ENCODE results near the gene S100A16. TPM values are rescaled to one million over a fixed set of nuclear protein-coding genes. Genes with fewer than 3 reads are reported as not detected.

Gene S100A16
- total RNA-seq, 3 donors from 2014 or later (not counting 1 experiment from before 2014, with no cell fraction given): not detected

GRCh38 chr1:153573351-153573750 lies 39.6 kb downstream of the S100A16 start:
- Mint-ChIP-seq H3K4me3 (no peak overlapping the region), H3K9me3 (no peaks in the 10 kb centered on the region), H3K27ac (no peak overlapping the region), H3K36me3 (no peaks in the 10 kb centered on the region), H3K27me3 (ENCODE audit: low read depth in 2 of 2) (peaks cover 18 to 23% of the 10 kb centered on the region in 2 donors), H3K4me1 (peaks cover 5 to 6% of the 10 kb centered on the region in 2 donors)
- H3K4me1 ChIP-seq (ENCODE audit: control insufficient read depth, insufficient read depth, low read length): peaks cover 5% of the 10 kb centered on the region
- intact Hi-C loops (cut with micrococcal nuclease): no loop called here
- ATAC-seq (no peak), DNase-seq (no peak)
- H3K27me3 ChIP-seq (ENCODE audit: control insufficient read depth, insufficient read depth, low read length): peaks cover 2% of the 10 kb centered on the region
- WGBS (ENCODE audit: insufficient coverage): no CpG with 5 or more reads among the region's 3 CpGs
- H3K4me3 ChIP-seq (ENCODE audit: low read length): no peak overlapping the region
- H3K27ac ChIP-seq (ENCODE audit: low read length): no peak overlapping the region
- TF ChIP-seq CTCF (IDR thresholded peaks at IDR 0.05): no peak
- no peaks in the 10 kb centered on the region for H3K36me3 ChIP-seq (ENCODE audit: control insufficient read depth, insufficient read depth, low read length)
- H3K9me3 ChIP-seq (ENCODE audit: control insufficient read depth, insufficient read depth, low read length): no peaks in the 10 kb centered on the region

GRCh38 chr1:153572569-153573015 lies 40.3 kb downstream of the S100A16 start:
- intact Hi-C loops (cut with micrococcal nuclease): no loop called here
- DNase-seq (peak in 1 of 2 donors; percentile 65), ATAC-seq (peak; percentile 35 to 64 (median 61))
- H3K4me1 ChIP-seq (ENCODE audit: control insufficient read depth, insufficient read depth, low read length): peaks cover 13% of the 10 kb centered on the region
- Mint-ChIP-seq H3K9me3 (no peaks in the 10 kb centered on the region), H3K27me3 (ENCODE audit: low read depth in 2 of 2) (peaks cover 10 to 16% of the 10 kb centered on the region in 2 donors), H3K27ac (no peak overlapping the region), H3K4me3 (no peak overlapping the region), H3K4me1 (peaks cover 11 to 12% of the 10 kb centered on the region in 2 donors), H3K36me3 (no peaks in the 10 kb centered on the region)
- H3K9me3 ChIP-seq (ENCODE audit: control insufficient read depth, insufficient read depth, low read length): no peaks in the 10 kb centered on the region
- H3K4me3 ChIP-seq (ENCODE audit: low read length): no peak overlapping the region
- no peak overlapping the region for H3K27ac ChIP-seq (ENCODE audit: low read length)
- H3K27me3 ChIP-seq (ENCODE audit: control insufficient read depth, insufficient read depth, low read length): peaks cover 2% of the 10 kb centered on the region
- WGBS (ENCODE audit: insufficient coverage): 9% methylated on average over 3 of the region's 3 CpGs
- no peaks in the 10 kb centered on the region for H3K36me3 ChIP-seq (ENCODE audit: control insufficient read depth, insufficient read depth, low read length)
- peak; percentile 19 for TF ChIP-seq CTCF (IDR thresholded peaks at IDR 0.05)

- ATAC-seq: no peak
- H3K9me3 ChIP-seq (ENCODE audit: control insufficient read depth, insufficient read depth, low read length): no peaks in the 10 kb centered on the region
- DNase-seq: no peak
- H3K4me1 Mint-ChIP-seq: peaks cover 16 to 18% of the 10 kb centered on the region in 2 donors
- H3K27me3 ChIP-seq (ENCODE audit: control insufficient read depth, insufficient read depth, low read length): no peaks in the 10 kb centered on the region
- peaks cover 21% of the 10 kb centered on the region for H3K4me1 ChIP-seq (ENCODE audit: control insufficient read depth, insufficient read depth, low read length)
- 84% methylated on average over 7 of the region's 7 CpGs for WGBS (ENCODE audit: insufficient coverage)
- H3K36me3 Mint-ChIP-seq: no peaks in the 10 kb centered on the region
- no peaks in the 10 kb centered on the region for H3K36me3 ChIP-seq (ENCODE audit: control insufficient read depth, insufficient read depth, low read length)
- H3K4me3 ChIP-seq (ENCODE audit: low read length): no peak overlapping the region
- no peak for TF ChIP-seq CTCF (IDR thresholded peaks at IDR 0.05)
- no peaks in the 10 kb centered on the region for H3K9me3 Mint-ChIP-seq
- peaks cover 2 to 15% of the 10 kb centered on the region in 2 donors for H3K27me3 Mint-ChIP-seq (ENCODE audit: low read depth in 2 of 2)
- H3K27ac Mint-ChIP-seq: no peak overlapping the region
- intact Hi-C loops (cut with micrococcal nuclease): no loop called here
- H3K27ac ChIP-seq (ENCODE audit: low read length): no peak overlapping the region
- H3K4me3 Mint-ChIP-seq: no peak overlapping the region
These were observed 41.2 kb downstream of the S100A16 start for GRCh38 chr1:153571706-153572105.

- peaks cover 0 to 12% of the 10 kb centered on the region in 2 donors for H3K27me3 Mint-ChIP-seq (ENCODE audit: low read depth in 2 of 2)
- peaks cover 22 to 26% of the 10 kb centered on the region in 2 donors for H3K4me1 Mint-ChIP-seq
- Histone ChIP-seq H3K4me3 (ENCODE audit: low read length) (no peak overlapping the region), H3K4me1 (ENCODE audit: control insufficient read depth, insufficient read depth, low read length) (peaks cover 30% of the 10 kb centered on the region), H3K9me3 (ENCODE audit: control insufficient read depth, insufficient read depth, low read length) (no peaks in the 10 kb centered on the region), H3K27me3 (ENCODE audit: control insufficient read depth, insufficient read depth, low read length) (no peaks in the 10 kb centered on the region), H3K27ac (ENCODE audit: low read length) (no peak overlapping the region), H3K36me3 (ENCODE audit: control insufficient read depth, insufficient read depth, low read length) (no peaks in the 10 kb centered on the region)
- no peak for DNase-seq
- no peaks in the 10 kb centered on the region for H3K9me3 Mint-ChIP-seq
- H3K36me3 Mint-ChIP-seq: no peaks in the 10 kb centered on the region
- H3K4me3 Mint-ChIP-seq: no peak overlapping the region
- no peak for TF ChIP-seq CTCF (IDR thresholded peaks at IDR 0.05)
- ATAC-seq: no peak
- no peak overlapping the region for H3K27ac Mint-ChIP-seq
- WGBS (ENCODE audit: insufficient coverage): 96% methylated on average over 5 of the region's 5 CpGs
- intact Hi-C loops (cut with micrococcal nuclease): no loop called here
These were observed 42.1 kb downstream of the S100A16 start for GRCh38 chr1:153570874-153571273.

All from natural killer cell (primary cell).